B cell (primary cell): ENCODE measurements around the gene PRSS36.

Source experiments
- EZH2 ChIP-seq: IDR thresholded peaks from 2 replicates; pipeline ENCODE4 v1.6.1; 2012; ENCODE audit warnings: borderline replicate concordance, low read depth, mild to moderate bottlenecking, moderate library complexity, low read length; ENCODE audit not compliant: insufficient read depth, poor library complexity, severe bottlenecking
- TF ChIP-seq, protein P1 (sequence below): fragments of 200-600 bp; IDR thresholded peaks from one replicate; pipeline ENCODE4 v1.8.0; 2022; ENCODE audit warnings: antibody characterized with exemption, mild to moderate bottlenecking

GRCh38 chr16:31110106-31111034 lies 39.5 kb downstream of the PRSS36 start:
- TF ChIP-seq, protein P1, sequence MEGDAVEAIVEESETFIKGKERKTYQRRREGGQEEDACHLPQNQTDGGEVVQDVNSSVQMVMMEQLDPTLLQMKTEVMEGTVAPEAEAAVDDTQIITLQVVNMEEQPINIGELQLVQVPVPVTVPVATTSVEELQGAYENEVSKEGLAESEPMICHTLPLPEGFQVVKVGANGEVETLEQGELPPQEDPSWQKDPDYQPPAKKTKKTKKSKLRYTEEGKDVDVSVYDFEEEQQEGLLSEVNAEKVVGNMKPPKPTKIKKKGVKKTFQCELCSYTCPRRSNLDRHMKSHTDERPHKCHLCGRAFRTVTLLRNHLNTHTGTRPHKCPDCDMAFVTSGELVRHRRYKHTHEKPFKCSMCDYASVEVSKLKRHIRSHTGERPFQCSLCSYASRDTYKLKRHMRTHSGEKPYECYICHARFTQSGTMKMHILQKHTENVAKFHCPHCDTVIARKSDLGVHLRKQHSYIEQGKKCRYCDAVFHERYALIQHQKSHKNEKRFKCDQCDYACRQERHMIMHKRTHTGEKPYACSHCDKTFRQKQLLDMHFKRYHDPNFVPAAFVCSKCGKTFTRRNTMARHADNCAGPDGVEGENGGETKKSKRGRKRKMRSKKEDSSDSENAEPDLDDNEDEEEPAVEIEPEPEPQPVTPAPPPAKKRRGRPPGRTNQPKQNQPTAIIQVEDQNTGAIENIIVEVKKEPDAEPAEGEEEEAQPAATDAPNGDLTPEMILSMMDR: no peak
- TF ChIP-seq EZH2: no peak
